ENCODE results near the gene C2CD3.

DNA sequence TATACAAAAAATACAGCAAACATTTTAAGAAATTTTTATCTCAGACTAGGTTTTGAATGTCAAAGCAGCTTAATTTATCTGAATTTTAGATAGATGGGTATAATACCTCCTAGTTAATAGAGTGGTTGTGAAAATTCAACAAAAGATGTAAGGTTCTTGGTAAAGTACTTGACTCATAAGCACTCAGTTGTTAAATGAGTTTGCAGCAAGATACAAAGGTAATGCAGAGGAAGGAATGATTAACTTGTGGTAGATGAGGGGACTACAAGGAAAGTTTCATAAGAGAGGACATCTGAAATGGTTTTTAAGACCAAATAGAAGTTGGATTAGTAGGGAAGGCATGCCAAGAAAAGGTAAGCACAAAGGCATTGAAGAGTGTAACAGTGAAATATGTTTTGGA, 37.7 kb upstream of the C2CD3 start:
- TF ChIP-seq, protein P1, sequence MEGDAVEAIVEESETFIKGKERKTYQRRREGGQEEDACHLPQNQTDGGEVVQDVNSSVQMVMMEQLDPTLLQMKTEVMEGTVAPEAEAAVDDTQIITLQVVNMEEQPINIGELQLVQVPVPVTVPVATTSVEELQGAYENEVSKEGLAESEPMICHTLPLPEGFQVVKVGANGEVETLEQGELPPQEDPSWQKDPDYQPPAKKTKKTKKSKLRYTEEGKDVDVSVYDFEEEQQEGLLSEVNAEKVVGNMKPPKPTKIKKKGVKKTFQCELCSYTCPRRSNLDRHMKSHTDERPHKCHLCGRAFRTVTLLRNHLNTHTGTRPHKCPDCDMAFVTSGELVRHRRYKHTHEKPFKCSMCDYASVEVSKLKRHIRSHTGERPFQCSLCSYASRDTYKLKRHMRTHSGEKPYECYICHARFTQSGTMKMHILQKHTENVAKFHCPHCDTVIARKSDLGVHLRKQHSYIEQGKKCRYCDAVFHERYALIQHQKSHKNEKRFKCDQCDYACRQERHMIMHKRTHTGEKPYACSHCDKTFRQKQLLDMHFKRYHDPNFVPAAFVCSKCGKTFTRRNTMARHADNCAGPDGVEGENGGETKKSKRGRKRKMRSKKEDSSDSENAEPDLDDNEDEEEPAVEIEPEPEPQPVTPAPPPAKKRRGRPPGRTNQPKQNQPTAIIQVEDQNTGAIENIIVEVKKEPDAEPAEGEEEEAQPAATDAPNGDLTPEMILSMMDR (IDR thresholded peaks at IDR 0.05) = no peak
- no peak for TF ChIP-seq POLR2AphosphoS5 (IDR thresholded peaks at IDR 0.05)

Data from upper lobe of left lung (tissue), 4 donors.